HG02763 (cell line): ENCODE results near the gene CSNK1G1.
A peak's percentile ranks its signal among the peaks of the same experiment; 100 is the strongest.
"Not testable (repeated sequence)": the region's sequence is repeated elsewhere in the genome, so short reads cannot be mapped to it uniquely, and the experiment has no call there.

Experiments
- ATAC-seq: cut with Tn5 transposase; IDR thresholded peaks from one replicate; pipeline ENCODE4 v1.9.1; 2021; ENCODE audit warnings: mild to moderate bottlenecking, moderate library complexity; ENCODE audit not compliant: unreplicated experiment

Gene CSNK1G1

DNA sequence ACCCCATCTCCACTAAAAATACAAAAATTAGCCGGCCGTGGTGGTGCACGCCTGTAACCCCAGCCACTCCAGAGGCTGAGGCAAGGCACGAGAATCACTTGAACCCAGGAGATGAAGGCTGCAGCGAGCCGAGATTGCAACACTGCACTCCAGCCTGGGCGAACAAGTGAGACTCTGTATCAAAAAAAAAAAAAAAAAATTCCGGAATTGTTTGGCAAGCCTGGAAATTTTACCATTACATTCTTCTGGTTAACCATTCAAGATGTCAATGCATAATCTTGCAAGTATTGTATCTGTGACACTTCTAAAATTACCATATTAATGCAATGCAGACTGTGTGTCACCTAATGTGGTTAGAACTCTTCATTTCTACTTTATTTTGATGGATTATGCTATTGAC, 67.0 kb downstream of the CSNK1G1 start:
- no peak for ATAC-seq

- ATAC-seq = no peak
These were observed 67.4 kb downstream of the CSNK1G1 start for GRCh38 chr15:64288577-64288976.

DNA sequence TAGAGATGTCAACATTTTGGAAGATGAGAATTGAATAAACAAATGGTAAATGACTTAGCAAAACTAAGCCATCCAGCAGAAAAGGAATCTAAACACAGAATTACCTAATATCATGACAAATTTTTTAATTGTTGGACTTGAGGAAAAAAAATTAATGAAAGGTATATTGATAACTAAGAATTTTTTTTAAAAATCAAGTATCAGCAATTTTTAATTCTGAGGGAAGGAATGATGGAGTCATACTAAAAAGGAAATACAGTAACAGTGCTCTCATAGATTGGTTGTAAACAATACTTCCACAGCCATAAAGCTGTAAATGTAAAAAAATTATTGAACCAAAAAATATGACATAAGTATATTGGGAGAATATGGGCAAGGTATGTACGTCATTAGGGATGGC, 68.0 kb downstream of the CSNK1G1 start:
- ATAC-seq = no peak

DNA sequence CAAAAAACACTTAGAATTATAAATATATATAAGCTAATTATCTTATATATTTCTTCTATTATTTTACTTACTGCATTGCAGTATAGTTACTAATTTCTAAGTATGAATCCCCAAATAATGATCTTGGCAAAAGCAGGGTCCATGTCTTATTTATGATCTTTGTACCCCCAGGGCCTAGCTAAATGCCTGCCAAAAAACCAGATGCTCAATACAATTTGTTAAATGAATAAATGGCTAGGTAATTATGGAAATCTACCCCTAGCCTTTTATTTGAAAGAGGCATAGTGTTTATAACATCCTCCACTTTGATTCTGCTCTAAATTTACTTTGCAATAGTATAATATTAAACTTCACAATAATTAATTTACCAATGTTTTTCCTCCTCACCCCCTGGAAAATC, 69.5 kb downstream of the CSNK1G1 start:
- ATAC-seq = no peak

GRCh38 chr15:64285871-64286270, 70.1 kb downstream of the CSNK1G1 start:
- ATAC-seq = no peak

GRCh38 chr15:64285150-64285549, 70.8 kb downstream of the CSNK1G1 start:
- no peak for ATAC-seq

- ATAC-seq = no peak
These were observed 71.9 kb downstream of the CSNK1G1 start for GRCh38 chr15:64284042-64284441.

GRCh38 chr15:64282701-64283100, 73.3 kb downstream of the CSNK1G1 start:
- no peak for ATAC-seq

DNA sequence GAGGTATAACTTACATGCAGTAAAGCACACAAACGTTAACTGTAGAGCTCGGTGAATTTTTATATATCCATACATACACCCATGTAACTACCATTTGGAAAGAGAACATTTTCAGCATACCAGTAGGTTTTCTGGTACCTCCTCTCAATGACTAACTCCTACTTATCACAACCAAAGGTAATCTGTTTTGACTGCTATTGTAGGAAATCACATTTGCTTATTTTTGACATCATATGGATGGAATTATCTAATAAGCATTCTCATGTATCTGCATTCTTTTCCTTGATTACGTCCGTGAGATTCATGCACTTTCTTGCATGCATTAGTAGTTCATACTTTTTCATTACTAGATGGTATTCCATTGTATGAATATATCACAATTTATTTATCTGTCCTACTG, 76.8 kb downstream of the CSNK1G1 start:
- ATAC-seq = no peak

DNA sequence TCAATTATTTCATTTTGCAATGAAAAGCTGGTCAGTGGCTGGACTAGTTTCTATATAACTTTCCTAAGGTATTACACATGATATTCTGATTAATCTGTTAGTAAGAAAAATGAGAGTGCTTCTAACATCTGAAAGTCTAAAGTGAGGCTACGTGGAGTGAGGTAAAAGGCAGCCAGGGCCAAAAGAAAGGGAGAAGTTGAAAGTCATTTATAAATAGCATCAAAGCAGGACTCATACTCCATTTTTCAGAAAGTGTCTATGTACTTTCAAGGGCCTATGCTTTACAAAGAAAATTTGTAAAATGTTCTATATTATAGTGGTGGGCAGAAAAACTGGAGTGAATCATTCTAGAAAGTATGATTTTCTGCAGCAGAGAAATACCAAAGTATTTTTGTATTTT, 80.0 kb downstream of the CSNK1G1 start:
- ATAC-seq = no peak

- no peak for ATAC-seq
These were observed 81.5 kb downstream of the CSNK1G1 start for GRCh38 chr15:64274341-64274950.

DNA sequence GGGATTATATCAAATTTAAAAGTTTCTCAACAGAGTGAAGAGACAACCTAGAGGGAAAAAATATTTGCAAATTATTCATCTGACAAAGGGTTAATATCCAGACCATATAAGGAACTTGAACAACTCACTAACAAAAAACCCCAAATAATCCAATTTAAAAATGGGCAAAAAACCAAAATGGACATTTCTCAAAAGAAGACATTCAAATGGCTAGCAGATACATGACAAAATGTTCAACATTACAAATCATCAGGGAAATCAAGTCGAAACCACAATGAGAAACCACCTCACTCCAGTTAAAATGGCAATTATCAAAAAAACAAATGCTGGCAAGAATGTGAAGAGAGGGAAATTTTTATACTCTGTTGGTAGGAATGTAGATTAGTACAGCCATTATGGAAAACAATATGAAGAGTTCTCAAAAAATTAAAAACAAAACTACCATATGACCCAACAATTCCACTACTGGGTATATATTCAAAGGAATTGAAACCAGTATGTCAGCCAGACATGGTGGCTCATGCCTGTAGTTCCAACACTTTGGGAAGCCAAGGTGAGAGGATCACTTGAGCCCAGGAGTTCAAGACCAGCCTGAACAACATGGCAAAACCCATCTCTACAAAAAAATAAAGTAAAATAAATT, 88.5 kb downstream of the CSNK1G1 start:
- no peak for ATAC-seq

DNA sequence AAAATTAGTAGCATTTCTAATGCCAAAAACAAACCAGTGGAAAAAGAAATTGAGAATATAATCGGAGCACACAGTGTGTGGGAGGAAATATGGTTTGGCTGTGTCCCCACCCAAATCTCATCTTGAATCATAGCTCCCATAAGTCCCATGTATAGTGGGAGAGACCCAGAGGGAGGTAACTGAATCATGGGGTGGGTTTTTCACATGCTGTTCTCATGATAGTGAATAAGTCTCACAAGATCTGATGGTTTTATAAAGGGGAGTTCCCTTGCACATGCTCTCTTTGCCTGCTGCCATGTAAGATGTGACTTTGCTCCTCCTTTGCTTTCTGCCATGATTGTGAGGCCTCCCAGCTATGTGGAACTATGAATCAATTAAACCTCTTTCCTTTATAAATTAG, 90.8 kb downstream of the CSNK1G1 start:
- not testable (repeated sequence) for ATAC-seq

- ATAC-seq = no peak
These were observed 91.5 kb downstream of the CSNK1G1 start for GRCh38 chr15:64264502-64264901.

DNA sequence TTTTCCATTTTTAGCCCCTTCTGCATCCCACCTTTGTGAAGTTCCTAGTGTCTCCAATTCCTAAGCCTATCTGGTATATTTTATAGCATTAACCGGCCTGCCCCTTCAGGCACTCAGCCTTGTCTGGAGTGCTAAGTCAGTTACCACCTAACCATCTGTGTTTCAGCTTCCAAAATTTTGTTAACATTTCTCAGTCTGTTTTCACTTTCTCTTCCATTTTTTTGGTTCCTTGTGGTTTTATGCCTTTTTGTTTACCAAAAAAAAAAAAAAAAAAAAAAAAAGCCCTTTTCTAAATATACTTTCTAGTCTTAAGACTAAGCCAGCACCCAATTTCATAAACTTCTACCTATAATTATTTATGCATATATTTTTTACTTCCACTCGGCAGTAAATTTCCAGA, 92.4 kb downstream of the CSNK1G1 start:
- ATAC-seq = no peak

- no peak for ATAC-seq
These were observed 99.9 kb downstream of the CSNK1G1 start for GRCh38 chr15:64256051-64256450.

DNA sequence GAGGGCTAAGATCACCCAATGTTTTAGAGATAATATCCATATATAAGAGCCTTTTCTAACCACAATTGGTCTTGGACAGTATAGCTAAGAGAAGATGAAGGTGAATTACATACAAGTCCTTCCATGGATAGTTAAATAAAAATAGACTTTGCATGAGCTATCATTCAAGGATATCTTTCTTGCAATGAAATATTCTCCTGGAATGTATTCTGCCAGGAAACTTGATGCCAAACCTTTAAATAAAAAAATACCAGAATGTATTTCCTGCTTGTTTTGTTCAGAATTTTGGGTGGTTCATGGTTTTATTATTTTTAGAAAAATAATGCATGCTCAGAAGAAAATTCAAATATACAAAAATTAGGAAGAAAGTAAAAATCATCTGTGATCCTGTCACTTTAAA, 104.3 kb downstream of the CSNK1G1 start:
- ATAC-seq = no peak

DNA sequence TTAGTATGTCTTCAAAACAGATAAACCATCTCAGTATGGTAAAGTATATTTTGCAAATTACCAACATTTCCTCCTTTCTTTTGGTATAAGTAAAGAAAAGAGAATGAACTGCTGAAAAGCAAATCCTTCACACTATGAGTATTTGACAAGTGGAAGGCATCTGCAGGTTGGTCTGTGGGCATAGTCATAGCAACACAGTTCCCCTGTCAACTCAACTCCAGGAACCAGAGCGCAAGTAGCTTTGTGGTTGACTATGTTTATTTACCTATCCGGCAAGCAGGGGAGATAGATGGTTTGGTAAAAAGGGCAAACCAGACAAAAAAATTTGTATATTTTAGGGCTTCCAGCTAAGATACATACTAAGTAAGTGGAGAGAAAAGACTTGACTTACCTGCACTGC, 104.9 kb downstream of the CSNK1G1 start:
- no peak for ATAC-seq

DNA sequence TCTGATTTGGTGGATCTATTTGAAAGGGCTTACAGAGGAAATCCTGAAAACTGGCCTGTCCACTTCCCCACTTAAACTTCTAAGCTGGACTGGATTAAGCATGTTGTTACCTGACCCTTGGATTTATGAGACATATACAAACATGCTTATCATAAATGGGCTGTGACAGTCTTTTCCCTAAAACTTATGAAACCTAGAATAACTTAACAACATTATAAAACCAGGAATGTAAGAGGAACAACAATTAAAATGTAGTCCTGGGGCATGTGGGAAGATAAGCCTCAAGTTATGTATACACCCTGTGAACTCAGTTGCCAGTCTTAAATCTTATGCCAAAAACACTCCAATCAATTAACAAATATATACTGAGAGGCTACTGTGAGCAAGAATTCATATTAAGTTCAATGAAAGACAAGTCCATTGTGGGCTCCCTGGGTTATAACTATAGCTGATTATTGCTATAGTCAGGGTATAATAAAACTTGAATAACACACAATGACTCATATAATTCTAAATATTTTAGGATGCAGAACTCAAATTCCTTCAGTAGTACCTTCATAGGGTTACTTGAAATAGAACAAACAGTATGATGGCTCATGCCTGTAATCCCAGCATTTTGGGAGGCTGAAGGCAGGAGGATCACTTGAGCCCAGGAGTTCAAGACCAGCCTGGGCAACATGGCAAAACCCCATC, 105.9 kb downstream of the CSNK1G1 start:
- no peak for ATAC-seq

DNA sequence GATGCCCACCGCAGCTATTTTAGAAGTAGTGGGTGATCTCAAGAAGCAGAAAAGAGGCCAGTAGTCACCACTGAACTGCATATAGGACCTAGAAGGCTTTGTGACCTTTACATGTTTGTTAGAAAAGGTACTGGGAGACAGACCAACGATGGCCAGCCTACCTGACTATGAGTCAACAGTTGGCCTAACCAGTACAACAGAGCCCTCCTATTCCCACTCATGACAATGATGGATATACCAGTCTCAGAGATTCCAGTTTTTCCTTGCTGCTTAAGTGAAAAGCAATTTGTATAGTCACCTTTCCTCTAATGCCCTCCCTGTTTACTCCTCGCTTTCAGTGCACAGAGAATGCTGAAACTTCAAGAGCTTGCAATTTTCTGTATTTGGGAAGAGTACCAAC, 106.6 kb downstream of the CSNK1G1 start:
- ATAC-seq = no peak

DNA sequence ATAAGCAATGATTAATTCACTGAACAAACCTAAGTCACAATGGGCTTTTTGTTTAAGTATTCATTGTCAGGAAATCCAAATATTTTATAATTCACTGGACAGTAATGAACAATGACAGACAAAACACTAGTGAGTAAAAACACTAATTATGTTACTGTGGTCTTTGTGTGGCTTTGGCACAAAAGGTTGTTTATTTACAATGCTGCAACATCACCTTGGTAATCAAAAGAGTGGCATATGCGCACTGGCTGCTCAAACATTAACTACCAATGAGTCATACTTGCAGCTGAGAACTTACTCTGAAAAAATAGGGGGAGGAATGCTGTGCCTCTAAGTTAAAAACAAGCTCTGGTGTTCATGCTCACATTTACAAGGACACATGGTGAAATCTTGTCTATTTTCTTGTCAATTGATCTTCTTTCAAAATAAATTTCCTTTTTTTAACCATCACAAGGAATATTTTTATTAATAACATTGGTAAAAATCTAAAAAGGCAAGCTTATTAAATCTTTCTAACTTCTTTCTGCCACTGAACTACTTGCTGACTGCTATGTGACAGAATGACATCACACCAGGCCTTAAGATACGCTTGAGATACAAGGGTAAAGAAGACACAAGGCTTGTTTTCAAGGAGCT, 107.9 kb downstream of the CSNK1G1 start:
- peak; percentile 59 for ATAC-seq

DNA sequence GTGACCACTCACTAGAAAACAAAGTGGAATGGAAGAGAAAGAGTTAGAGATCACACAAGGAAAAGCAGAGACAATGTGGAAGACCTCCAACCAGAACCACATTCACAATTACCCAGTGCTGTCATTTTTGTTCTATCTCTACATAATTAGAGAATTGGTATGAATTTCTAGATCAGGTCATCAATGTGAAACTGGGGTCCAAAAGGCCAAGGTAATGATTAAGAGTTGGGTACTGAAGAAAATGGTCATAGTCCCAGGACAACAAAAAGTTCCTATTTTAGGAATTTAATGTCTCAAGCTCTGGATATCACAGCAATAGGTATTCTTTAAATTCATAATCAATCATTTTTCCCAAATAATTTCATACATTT, 108.5 kb downstream of the CSNK1G1 start:
- peak; percentile 20 for ATAC-seq
